Duodenal mucosa (tissue), 2 donors: Measurements from ENCODE around the gene TBC1D24.

ENCODE experiments used
- H3K27ac ChIP-seq: one replicate; pipeline ENCODE4 v1.7.0; 2013; ENCODE audit warnings: low read depth, low read length
- H3K27me3 ChIP-seq, 2 donors: one replicate each; pipeline ENCODE4 v1.7.0; 2013; ENCODE audit warnings: low read length in 2 of 2, control low read depth in 1 of 2; ENCODE audit not compliant: insufficient read depth in 2 of 2, control insufficient read depth in 1 of 2
- H3K36me3 ChIP-seq, 2 donors: one replicate each; pipeline ENCODE4 v1.7.0; 2013; ENCODE audit warnings: low read length in 2 of 2, control low read depth in 1 of 2; ENCODE audit not compliant: insufficient read depth in 2 of 2, control insufficient read depth in 1 of 2
- H3K4me1 ChIP-seq, 2 donors: one replicate each; pipeline ENCODE4 v1.7.0; 2013; ENCODE audit warnings: low read length in 2 of 2, control low read depth in 1 of 2; ENCODE audit not compliant: insufficient read depth in 2 of 2, control insufficient read depth in 1 of 2
- H3K4me3 ChIP-seq, 2 donors: one replicate each; pipeline ENCODE4 v1.7.0; 2013; ENCODE audit warnings: low read length in 2 of 2, low read depth in 1 of 2
- H3K9ac ChIP-seq, 2 donors: one replicate each; pipeline ENCODE4 v1.7.0; 2013; ENCODE audit warnings: low read length in 2 of 2, low read depth in 1 of 2
- H3K9me3 ChIP-seq, 2 donors: one replicate each; pipeline ENCODE4 v1.7.0; 2013; ENCODE audit warnings: low read length in 2 of 2, control low read depth in 1 of 2; ENCODE audit not compliant: control insufficient read depth in 1 of 2

The TBC1D24 gene

DNA sequence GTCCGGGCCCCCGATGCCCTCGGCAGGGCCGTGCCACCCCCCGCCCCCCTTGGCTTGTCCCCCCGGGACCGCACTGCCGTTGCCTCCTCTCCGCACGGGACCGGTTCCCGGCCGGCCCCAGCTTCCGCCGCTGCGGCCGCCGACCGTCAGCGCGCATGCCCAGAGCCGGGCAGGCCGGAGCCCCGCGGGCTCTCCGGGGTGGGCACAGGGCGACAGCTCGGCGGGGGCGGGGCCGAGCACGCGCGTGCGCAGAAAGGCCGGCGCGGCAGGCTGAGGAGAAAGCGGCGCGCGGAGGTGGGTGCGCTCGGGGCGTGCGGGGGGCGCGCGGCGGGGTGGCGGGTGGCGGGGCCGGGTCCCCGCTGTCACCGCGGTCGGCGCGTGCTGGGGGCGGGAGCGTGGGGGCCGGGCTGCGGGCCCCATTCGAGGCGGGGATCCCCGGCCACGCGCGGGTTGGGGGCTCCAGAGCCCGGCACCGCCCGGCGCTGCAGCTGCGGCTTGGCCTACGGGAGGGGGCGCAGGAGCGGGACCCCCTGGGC lies at the start of gene TBC1D24:
TSS of gene TBC1D24 (plus strand) at position 251 of the 536 bp plus-strand sequence. CDS start 21,022 bp downstream, outside the sequence.
- Histone ChIP-seq H3K9ac (peak within 1 kb of the TSS; percentile 48 to 70), H3K27ac (peak within 1 kb of the TSS; percentile 22), H3K4me1 (peaks cover 6 to 15% of the 10 kb centered on the region in 2 donors), H3K36me3 (no peaks in the 10 kb centered on the region), H3K9me3 (no peaks in the 10 kb centered on the region), H3K27me3 (peaks cover 27 to 30% of the 10 kb centered on the region in 2 donors), H3K4me3 (peak within 1 kb of the TSS; percentile 74)

DNA sequence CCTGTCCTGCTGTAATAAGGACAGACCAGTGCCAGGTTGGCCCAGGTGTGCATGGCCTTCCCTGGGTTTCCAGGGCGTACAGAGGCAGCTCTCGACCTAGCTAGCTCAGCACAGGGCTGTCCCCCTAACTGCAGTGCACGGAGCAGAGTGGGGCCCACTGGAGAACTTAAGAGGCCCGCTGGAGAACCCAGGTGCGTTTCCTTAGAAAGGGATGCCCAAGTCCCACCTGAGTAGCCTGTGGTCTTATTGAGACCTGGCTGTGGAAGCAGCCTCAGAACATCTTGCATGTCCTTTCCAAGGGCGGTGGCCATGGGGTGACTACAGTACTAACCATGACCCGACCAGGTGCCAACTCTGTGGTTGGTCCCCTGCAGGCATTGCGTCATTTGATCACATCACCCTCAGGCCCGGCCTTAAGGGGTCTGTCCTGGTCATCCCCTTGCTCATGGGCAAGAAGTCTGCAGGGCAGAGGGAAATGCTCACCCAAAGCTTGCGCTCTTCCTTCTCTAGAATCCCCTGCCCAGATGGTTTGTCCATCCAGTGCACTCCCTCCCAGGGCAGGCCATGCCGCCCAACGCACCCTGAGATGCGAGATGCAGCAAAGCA lies 49.0 kb upstream of the TBC1D24 start:
- Histone ChIP-seq H3K27ac (no peak overlapping the region), H3K4me1 (peaks cover 9 to 20% of the 10 kb centered on the region in 2 donors), H3K9ac (no peak overlapping the region), H3K27me3 (no peaks in the 10 kb centered on the region), H3K9me3 (no peaks in the 10 kb centered on the region), H3K4me3 (no peak overlapping the region), H3K36me3 (no peaks in the 10 kb centered on the region)

DNA sequence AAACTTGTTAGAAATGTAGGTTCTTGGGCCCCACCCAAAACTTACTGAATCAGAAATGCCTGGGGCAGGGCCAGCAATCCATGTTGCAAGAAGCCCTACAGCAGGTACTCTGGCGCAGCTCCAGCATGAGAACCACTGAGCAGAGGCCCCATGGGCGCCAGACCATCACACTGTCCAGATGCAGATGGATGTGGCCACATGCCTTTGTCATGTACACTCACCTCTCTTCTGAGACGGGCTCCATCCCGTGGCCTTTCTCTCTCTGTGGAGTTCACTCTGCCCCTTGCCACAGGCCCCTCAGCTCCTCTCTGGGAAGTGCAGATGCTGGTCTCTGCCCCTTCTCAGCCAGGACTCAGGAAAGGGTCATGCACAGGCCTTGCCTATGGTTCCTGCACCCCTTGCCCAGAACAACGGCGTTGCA lies 48.0 kb upstream of the TBC1D24 start:
- no peaks in the 10 kb centered on the region for H3K27me3 ChIP-seq

DNA sequence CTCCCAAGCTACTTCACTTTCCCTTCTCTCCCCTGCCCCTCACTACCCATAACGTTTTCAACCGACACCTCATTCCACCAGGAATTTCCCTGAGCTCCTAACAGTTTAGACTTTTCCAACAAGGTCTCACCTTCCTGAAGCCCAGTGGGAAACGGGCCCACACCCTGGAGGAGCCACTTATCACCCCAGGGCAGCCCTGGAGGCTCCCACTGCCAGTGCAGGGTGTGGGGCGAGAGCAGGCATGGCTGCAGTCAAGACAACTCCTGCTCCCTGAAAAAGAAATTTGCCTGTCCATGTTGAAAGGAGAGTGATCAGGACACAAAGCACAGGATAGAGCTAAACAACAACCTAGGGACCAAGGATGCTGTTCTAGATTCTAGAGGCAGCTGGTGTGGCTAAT lies 47.4 kb upstream of the TBC1D24 start:
- H3K27ac ChIP-seq, result no peak overlapping the region

More for the DNA sequence above, 48.0 kb upstream of the TBC1D24 start:
- Histone ChIP-seq H3K36me3 (no peaks in the 10 kb centered on the region), H3K9me3 (no peaks in the 10 kb centered on the region), H3K4me1 (peaks cover 9 to 22% of the 10 kb centered on the region in 2 donors), H3K27ac (no peak overlapping the region), H3K4me3 (no peak overlapping the region), H3K9ac (no peak overlapping the region)

DNA sequence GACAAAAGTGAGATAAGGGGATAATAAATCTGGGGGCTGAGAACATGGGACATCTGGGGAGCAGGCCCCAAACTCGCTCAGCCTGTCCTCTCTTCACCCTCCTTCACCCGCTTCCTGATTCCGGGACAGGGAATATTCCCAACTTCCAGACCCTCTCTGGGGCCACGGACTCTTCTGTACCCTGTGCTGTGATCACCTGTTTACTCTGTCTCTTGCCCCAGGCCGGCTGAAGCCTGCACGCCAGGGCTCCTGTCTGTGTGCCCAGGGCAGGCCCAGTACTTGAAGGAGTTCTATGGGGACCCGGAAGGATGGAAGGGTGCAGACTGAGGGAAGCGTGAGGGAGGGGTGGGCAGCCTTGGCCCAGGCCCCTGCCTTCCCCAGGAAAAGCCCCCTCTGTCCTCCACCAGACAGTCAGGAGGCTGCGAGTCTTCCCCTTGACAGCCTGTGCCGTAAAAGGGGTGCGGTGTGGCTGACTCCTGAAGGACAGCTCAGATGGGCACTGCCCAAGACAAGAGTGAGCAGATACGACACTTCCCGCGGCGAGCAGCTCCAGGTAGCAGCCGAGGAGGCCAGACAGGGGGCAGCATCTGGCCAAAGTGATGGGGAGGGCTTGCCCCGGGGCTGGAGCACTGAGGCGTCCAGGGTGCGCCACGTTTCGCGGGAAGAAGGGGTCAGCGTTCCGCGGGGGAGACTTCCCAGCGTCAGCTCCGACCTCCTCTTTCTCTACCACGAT lies 46.7 kb upstream of the TBC1D24 start:
- peak overlapping the region; percentile 75 to 84 for H3K4me3 ChIP-seq
- no peak overlapping the region for H3K27ac ChIP-seq
- no peaks in the 10 kb centered on the region for H3K27me3 ChIP-seq
- peaks cover 9 to 22% of the 10 kb centered on the region in 2 donors for H3K4me1 ChIP-seq
- H3K9me3 ChIP-seq, result no peaks in the 10 kb centered on the region
- H3K9ac ChIP-seq, result peak overlapping the region; percentile 66 to 77
- H3K36me3 ChIP-seq, result peaks cover 0 to 12% of the 10 kb centered on the region in 2 donors

More for the DNA sequence above, 47.4 kb upstream of the TBC1D24 start:
- H3K27me3 ChIP-seq, result no peaks in the 10 kb centered on the region
- H3K9me3 ChIP-seq, result no peaks in the 10 kb centered on the region
- H3K9ac ChIP-seq, result no peak overlapping the region
- H3K36me3 ChIP-seq, result peaks cover 0 to 5% of the 10 kb centered on the region in 2 donors
- peaks cover 9 to 22% of the 10 kb centered on the region in 2 donors for H3K4me1 ChIP-seq
- no peak overlapping the region for H3K4me3 ChIP-seq

DNA sequence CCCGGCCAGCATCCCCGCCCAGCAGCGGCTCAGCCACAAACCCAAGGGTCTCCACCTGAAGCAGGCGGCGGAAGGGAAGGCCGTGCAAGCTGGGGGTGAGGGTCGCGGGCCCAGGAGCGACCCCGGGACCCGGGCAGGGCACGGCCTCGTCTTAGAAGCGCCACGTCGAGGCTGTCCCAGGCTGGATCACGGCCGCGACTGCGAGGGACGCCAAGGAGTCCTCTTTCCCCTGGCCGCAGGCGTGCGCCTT lies 46.2 kb upstream of the TBC1D24 start:
- H3K9me3 ChIP-seq, result no peaks in the 10 kb centered on the region
- peaks cover 9 to 22% of the 10 kb centered on the region in 2 donors for H3K4me1 ChIP-seq
- peak overlapping the region; percentile 75 to 84 for H3K4me3 ChIP-seq
- no peak overlapping the region for H3K27ac ChIP-seq
- peaks cover 0 to 13% of the 10 kb centered on the region in 2 donors for H3K36me3 ChIP-seq
- no peaks in the 10 kb centered on the region for H3K27me3 ChIP-seq
- H3K9ac ChIP-seq, result peak overlapping the region; percentile 66 to 77

DNA sequence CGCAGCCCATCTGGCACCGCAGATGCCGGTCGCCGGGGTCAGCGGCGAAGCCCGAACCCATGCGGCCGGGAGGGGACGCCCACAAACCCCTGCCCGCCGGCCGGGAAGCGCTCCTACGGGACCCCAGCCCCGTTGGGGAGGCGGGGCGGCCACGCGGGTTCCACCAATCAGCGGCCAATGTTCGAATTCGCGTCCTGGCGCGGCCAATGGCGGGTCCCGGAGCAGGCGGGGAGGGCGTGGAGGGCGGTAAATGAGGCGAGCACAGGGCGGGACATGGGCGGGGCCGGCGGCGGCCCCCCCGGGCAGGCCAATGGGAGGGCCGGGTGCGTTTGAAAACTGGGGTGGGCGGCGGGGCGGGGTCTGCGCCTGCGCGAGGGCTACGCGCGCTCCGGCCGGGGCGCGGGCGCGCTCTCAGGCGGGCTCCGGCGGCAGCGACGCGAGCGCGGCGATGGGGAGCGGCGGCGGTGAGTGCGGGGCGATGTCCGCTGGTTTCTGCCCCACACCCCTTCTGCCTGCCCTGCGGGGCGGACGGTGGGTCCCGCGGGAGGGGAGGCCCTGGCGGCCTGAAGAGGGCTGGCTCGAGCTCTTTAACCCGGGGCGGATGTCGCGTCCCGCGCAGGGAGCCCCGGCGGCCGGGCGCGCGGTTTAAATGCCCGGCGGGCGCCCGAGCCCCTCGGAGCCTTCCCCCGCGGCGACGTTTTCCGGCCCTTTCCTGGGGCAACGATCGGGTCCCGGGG lies 45.7 kb upstream of the TBC1D24 start, which contains the start of gene CCNF:
TSS of gene CCNF (plus strand) at position 414 of the 737 bp plus-strand sequence. CDS start at position 449, 35 bp downstream.
- Histone ChIP-seq H3K9ac (peak within 1 kb of the TSS; percentile 71 to 77), H3K27ac (no peak within 1 kb of the TSS), H3K4me1 (peaks cover 9 to 22% of the 10 kb centered on the region in 2 donors), H3K36me3 (peaks cover 0 to 13% of the 10 kb centered on the region in 2 donors), H3K27me3 (no peaks in the 10 kb centered on the region), H3K9me3 (no peaks in the 10 kb centered on the region), H3K4me3 (peak within 1 kb of the TSS; percentile 77 to 84)

DNA sequence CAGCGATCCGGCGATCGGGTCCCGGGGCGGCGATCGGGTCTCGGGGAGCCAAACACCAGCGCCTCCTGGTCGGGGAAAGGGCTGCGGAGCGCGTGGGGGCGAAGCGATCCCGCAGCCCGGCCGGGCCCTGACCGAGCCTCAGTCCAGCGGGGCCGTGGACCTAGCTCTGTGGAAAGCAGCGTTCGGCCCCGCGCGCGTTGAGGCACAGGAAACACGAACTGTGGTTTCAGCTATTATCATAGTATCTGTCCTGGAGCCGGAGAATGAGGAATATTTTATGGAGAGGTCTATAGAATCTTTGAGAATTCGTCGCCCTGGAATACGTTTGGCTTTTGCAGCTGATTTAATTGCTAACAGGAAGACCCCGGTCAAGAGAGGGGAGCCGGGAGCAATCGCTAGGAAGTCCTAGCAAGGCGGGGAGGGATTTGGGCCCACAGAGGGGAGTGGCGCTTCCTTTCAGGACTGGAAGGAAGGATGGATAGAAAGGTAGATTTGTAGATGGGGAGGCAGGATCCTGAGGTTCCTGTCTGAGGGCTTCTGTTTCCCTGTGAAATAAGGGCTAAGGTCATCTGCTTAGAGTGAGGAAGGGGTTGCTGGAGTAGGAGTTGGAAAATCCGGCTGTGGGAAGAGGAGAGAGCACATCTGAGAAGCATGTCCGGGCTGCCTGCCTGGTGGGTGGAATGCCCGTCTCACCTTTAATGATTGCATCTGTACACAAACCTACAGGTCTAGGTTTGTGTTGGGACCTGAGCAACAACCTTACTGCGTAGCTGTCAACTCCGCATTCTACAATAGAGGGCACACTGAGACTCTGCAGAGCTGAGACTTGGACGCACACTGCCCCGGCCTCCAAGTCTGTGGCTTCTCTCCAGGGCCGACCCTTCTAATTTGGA lies 44.9 kb upstream of the TBC1D24 start:
- Histone ChIP-seq H3K9me3 (no peaks in the 10 kb centered on the region), H3K4me1 (peaks cover 9 to 22% of the 10 kb centered on the region in 2 donors), H3K27me3 (no peaks in the 10 kb centered on the region), H3K27ac (no peak overlapping the region), H3K4me3 (peak overlapping the region; percentile 77 to 78), H3K9ac (peak overlapping the region; percentile 70 to 71), H3K36me3 (peaks cover 0 to 13% of the 10 kb centered on the region in 2 donors)

DNA sequence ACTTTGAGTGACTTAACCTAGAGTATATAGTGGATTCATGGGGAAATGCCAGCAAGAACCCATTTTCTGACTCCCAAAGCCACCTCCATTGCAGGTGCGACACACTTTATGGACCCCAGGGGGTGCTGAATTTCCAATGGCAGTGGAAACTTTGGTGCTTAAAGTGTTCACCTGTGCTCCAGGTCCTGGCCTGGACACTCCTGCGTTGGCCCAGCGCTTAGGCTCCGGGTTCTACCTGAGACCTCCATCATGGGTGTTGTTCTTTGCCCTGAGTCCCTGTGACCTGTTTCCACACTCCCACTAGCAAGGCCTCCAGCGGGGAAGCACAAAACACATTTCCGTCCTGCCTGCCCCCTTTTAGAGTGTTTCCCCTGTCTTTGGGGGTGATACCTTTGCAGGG lies 42.6 kb upstream of the TBC1D24 start:
- H3K4me3 ChIP-seq, result no peak overlapping the region
- H3K27me3 ChIP-seq, result no peaks in the 10 kb centered on the region
- no peak overlapping the region for H3K27ac ChIP-seq
- peaks cover 9 to 22% of the 10 kb centered on the region in 2 donors for H3K4me1 ChIP-seq
- H3K36me3 ChIP-seq, result peaks cover 0 to 31% of the 10 kb centered on the region in 2 donors
- no peak overlapping the region for H3K9ac ChIP-seq
- no peaks in the 10 kb centered on the region for H3K9me3 ChIP-seq
